Measurements from ENCODE around the gene CCDC200.
"Not testable (repeated sequence)": the region's sequence is repeated elsewhere in the genome, so short reads cannot be mapped to it uniquely, and the experiment has no call there.

CCDC200 gene

DNA sequence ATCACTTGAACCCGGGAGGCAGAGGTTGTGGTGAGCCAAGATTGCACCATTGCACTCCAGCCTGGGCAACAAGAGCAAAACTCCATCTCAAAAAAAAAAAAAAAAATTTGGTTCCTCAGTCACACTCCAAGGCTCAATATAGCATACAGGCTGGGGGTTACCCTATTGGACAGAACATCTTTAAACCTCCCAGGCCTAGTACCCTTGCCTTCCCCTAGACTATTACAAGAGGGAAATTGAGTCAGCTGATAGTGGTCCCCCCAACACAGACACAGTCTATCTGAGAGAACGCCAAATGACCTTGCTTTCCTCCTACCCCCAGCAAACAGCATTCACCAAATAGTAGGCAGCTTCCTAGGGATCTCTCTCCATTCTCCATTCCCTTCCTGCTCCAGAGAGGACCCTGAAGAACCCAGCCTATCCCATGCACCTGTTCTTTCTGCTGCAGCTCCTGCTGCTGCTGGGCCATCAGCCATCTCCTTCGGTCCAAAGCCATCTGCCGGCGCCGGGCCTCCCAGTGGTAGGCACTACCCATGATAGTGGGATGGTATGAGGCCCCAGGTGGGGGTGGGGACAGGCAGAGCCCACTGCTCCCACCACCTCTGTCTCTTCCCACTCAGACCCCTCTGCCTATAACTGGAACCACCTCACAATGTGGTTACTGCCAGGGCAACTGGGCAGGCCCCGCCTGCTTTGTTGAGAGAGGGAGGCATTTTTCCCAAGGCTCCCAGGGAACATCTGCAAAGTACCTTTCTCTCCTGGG is at the start of gene CCDC200:
CCDC200 (minus strand) TSS at position 604 of the 763 bp plus-strand sequence; CDS start at position 535, 69 bp downstream.
- not testable (repeated sequence) for DNase-seq

- DNase-seq, result not testable (repeated sequence)
These were observed 44.5 kb upstream of the CCDC200 start for GRCh38 chr17:43272914-43273313.

- DNase-seq, result not testable (repeated sequence)
These were observed 44.1 kb upstream of the CCDC200 start for GRCh38 chr17:43272483-43272882.

GRCh38 chr17:43270552-43271504 is 42.4 kb upstream of the CCDC200 start:
- DNase-seq, result not testable (repeated sequence)

GRCh38 chr17:43246456-43246855 is 18.0 kb upstream of the CCDC200 start:
- not testable (repeated sequence) for DNase-seq

- DNase-seq, result not testable (repeated sequence)
These were observed 12.4 kb upstream of the CCDC200 start for GRCh38 chr17:43240596-43241352.

GRCh38 chr17:43239597-43239996 is 11.2 kb upstream of the CCDC200 start:
- DNase-seq, result not testable (repeated sequence)

- DNase-seq, result not testable (repeated sequence)
These were observed 5.5 kb upstream of the CCDC200 start, which contains the start of gene RNU2-1 for GRCh38 chr17:43233877-43234276. Gene RNU2-1 (minus strand): TSS chr17:43233977.

GRCh38 chr17:43233263-43233662 is 4.8 kb upstream of the CCDC200 start:
- DNase-seq, result not testable (repeated sequence)

- DNase-seq, result not testable (repeated sequence)
These were observed 3.7 kb upstream of the CCDC200 start for GRCh38 chr17:43232021-43232699.

DNA sequence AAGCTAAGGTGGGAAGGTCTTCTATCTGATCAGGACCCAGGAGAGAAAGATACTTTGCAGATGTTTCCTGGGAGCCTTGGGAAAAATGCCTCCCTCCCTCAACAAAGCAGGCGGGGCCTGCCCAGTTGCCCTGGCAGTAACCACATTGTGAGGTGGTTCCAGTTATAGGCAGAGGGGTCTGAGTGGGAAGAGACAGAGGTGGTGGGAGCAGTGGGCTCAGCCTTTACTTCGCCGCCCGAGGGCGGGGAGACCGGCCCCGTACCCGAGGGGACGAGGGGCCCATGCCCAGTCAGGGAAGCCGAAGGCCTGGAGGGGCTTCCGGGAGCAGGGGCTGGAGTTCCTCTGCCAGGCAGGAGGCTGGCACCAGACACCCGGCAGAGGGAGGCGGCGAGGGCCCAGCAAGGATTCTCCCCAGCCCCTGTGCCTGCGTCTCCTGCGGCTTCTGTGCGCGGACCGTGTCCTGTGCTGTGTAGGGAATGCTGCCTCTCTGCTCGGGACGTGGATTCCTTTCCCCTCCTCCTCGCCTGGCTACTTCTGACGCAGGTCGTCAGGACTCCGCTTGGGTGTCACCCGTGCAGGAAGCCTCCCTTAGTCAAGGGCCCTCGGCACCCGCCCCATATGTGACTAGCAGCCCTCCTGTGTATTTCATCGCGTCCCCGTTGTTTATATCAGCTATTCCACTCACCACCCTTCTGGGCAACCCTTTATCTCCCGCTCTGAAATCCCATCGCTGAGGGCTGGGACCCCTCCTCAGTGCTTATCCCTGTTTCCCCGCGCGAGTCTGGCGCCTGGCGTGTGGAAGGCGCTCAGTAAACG is 3.0 kb upstream of the CCDC200 start:
- DNase-seq, result not testable (repeated sequence)

DNA sequence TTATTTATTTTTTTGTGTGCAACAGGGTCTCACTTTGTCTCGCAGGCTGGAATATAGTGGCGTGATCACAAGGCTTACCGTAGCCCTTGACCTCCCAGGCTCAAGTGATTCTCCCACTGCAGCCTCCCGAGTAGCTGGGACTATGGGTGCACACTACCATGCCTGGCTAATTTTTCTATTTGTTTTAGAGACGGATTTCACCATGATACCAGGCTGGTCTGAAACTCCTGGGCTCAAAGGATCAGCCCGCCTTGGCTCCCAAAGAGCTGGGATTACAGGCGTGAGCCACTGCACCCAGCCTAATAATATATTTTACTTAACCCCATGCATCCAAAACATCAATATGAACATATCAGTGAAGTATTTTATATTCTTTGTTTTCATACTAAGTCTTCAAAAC is 2.0 kb downstream of the CCDC200 start:
- no peak for DNase-seq

DNA sequence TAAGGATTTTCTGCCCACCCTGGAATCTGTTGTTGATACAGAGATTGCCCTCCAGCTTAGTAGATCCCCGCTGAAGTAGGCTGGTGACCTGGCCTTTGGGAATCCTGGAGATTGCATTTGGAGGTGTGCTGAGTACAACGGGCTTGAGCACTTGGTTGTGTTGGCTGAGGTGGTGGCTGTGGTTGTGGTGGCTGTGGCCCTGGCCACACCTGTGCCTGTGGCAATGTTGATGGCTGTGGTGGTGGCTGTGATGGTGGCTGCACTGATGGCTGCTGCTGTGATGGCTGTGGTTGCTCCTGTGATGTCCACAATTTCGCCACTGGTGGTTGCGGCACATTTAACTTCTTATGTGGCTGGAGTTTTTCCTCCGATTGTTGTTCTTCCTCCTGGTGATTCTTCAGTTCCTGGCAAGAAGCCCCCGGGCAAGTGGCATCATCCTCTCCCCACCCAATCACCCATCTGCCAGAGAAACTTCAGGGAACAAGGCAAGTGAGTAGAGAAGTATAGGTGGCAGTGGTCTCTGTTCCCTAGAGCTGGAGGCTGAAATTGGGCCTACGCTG is 4.2 kb downstream of the CCDC200 start:
- no peak for DNase-seq

DNA sequence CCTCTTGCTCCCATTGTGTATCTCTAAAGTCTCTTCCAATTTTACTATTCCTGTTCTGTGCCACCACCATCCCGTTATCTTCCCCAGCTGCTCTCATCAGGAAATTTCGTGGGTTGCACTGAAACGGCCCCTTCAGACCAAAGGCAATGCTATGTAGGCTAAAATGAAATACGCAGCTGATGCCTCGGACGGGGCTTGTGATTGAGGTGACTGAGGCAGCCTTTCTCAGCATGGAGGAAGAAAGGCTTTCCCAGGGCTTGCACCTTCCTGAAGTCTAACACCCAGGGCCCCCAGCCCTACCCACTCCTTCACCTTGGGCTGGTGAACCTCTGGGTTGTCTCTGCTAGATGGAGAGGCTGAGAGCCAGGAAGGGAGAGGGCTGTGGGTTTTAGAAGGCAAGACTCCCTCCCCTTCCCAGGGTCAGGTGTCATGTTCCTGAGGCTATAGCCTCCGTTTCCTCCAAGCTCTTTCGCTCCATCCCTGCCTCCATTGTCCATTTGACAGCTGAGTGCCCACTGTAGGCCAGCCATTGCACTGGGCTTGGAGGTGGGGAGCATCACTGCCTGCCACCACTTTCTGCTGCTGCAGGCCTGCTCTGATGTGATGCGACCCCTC is 7.8 kb downstream of the CCDC200 start:
- no peak for DNase-seq

GRCh38 chr17:43219746-43220380 is 8.6 kb downstream of the CCDC200 start:
- no peak for DNase-seq

- no peak for DNase-seq
These were observed 9.4 kb downstream of the CCDC200 start for GRCh38 chr17:43219001-43219400.

DNA sequence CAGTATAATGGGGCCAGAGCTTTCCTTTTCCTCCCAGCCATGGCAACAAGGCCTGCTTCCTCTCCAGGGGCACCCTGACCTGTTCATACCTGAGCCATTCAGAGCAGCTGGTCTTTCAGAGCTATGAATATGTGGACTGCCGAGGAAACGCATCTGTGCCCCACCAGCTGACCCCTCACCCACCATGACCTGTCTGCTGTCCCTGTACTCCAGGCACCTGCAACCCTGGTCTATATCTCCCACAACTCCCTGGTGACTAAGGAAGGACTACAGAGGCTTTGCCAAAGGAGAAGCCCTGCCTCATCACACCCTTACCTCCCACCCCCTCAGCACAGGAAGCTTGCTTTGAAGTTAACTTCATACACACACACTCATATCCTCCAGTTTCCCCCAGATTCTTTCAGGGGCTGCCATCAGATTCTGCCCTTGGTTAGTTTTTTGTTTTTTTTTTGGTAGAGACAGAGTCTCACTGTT is 10.8 kb downstream of the CCDC200 start:
- DNase-seq, result no peak

DNA sequence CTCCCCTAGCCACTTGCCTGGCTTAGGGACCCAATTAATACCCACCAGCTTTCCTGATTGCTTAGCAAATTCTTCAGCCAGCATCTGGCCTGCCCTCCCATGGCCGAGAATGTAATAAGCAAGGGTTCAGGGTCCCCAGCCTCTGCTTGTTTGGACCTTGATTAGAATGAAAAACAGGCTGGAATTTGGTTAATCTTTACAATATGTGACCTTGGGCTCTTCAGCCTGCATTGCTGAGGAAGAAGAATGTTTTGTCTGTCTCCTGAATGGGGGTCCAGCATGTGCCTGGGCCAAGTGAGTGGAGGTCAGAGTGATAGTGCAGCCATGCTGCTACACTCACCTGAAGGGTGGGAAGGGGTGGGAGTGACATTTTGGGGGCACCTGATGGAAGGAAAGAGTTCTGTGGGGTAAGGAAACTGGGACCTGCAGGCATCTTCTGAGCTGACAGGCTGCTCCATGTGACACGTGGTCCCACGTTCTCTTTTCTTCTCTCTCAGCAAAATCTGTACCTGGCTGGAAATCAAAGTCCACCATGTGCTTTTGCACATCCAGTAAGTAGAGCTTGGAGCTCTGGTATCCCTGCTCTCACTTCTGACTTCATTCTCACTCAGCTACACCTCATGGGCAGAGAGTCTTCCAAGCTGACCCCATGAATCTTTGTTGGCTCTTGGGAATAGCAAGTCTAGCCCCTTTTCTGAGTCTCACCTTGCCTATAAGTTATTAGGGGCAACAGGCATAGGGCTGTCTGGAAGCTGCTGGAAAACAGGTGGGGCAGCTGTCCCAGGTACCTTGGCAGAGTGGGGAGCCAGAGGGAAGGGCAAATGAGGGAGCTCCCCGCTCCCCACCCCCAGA is 11.4 kb downstream of the CCDC200 start:
- no peak for DNase-seq

- no peak for DNase-seq
These were observed 12.1 kb downstream of the CCDC200 start for GRCh38 chr17:43216369-43216761.

Data from GDM1 (cell line).